Ishikawa (cell line): ENCODE data around the gene STAMBPL1.

ENCODE experiments used
- RAD21 ChIP-seq: IDR thresholded peaks from 2 replicates; pipeline ENCODE4 v1.6.1; 2012; ENCODE audit warnings: low read depth
- ZBTB7A ChIP-seq: IDR thresholded peaks from 2 replicates; pipeline ENCODE4 v1.6.1; 2012; ENCODE audit warnings: low read depth
- TF ChIP-seq, protein P1 (sequence below): IDR thresholded peaks from 2 replicates; pipeline ENCODE4 v1.6.1; 2012

DNA sequence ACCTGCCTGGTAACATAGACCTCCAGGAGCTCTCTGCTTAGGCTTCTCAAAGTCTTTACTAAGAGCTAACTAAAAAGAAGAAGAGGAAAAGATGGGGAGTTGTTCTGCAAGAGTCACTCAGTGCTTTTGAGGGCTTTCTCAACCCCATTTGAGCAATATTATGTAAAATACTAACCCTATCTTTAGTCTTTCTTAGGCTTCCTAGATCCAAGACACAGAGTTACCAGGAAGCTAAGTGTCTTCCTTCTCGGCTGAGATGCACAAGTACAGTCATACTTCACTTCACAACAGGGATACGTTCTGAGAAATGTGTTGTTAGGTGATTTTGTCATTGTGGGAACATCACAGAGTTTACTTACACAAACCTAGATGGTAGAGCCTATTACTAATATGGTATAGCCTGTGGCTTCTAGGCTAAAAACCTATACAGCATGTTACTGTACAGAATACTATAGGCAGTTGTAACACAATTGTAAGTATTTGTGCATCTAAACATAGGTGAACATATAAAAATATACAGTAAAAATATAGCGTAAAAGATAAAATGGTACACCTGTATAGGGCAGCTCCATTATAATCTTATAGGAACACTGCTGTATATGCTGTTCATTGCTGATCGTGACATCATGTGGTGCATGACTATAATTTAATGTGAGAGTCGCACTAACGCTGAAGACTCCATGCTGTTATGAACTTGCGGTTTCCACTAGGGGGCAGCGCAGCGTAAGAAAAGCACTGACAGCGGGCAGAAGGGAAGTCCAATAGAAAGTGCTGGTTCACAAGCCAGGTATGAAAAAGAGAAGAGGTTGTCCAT lies 44.7 kb upstream of the STAMBPL1 start:
- TF ChIP-seq, protein P1, sequence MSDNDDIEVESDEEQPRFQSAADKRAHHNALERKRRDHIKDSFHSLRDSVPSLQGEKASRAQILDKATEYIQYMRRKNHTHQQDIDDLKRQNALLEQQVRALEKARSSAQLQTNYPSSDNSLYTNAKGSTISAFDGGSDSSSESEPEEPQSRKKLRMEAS = no peak; the same call in 1 of the 2 replicates
- TF ChIP-seq RAD21 (peak; percentile 100), ZBTB7A (no peak)
